ENCODE measurements around the gene SYT8.

DNA sequence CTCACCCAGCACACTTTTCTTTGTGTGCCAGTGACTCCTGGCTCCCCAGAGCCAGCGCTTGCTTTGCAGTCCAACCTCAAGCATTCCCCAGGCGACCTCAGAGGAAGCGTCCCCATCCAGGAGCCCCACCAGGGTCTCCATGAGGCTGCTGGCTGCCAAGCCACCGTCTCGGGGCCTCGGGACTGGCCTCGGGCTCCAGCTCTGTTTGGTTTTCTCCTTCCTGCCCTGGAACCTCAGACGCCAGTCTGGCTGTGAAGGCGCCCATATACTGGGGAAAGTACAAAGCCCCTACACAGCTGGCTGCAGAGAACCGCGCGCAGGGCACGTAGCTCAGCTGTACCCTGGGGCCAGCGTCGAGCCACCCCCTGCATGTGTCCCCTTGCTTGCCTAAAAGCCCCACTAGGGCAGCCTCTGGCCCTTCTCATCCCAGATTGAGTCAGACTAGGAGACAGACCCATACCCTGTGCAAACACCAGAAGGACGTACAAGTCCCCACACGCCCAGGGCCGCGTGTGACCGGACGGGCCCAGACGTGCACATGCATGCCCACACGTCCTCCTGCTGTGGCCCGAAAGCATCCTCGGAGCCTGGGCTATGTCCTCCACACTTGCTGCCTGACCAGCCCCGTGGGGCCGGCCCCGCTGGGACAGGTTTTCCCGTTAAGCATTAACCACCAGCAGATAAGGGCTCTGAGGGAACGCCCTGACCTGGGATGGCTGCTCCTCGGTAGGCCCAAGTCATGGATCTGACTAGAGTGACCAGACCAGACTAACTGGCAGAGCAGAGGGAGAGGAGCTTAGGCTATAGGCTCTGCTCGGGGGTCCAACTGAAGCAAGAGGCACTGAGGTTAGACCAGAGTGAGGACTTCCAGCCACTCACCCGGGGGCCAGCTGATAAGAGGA, 4.2 kb upstream of the SYT8 start:
- TF ChIP-seq EZH2 (IDR thresholded peaks at IDR 0.05; ENCODE audit: borderline replicate concordance, low read length) (no peak), CTCF (IDR thresholded peaks at IDR 0.05; ENCODE audit: low read length) (no peak)

All from OCI-LY1 (cell line).